PFSK-1 (cell line): ENCODE measurements around the gene OPCML.

Experiments
- POLR2AphosphoS5 ChIP-seq: IDR thresholded peaks from 2 replicates; pipeline ENCODE4 v1.6.1; 2012; ENCODE audit warnings: low read depth, mild to moderate bottlenecking, control low read depth, low read length, moderate library complexity
- TF ChIP-seq, protein P1 (sequence below), 2 experiments: IDR thresholded peaks; 2 replicates each; pipeline versions ENCODE4 v1.6.1 to v1.8.0; 2011 to 2012; ENCODE audit warnings: low read depth in 2 of 2, low read length in 2 of 2, control low read depth in 1 of 2, inconsistent platforms in 1 of 2, mild to moderate bottlenecking in 1 of 2, moderate library complexity in 1 of 2; ENCODE audit not compliant: insufficient read depth in 1 of 2

DNA sequence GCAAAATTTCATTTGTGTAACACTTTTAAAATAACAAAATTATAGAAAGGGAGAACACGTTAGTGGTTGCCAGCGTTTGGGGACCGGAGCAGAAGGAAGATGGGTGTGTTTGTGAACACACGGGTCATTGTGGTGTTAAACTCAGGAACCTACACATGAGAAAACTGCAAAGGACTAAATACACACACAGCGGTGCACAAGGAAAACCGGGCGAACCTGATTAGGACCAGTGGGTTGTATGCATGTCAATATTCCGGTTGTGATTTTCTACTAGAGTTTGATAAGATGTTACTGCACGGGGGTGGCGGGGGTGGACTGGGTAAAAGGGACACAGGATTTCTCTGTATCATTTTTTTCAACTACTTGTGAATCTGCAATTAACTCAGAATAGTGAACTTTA, 351.2 kb downstream of the OPCML start:
- no peak for TF ChIP-seq POLR2AphosphoS5
- TF ChIP-seq, protein P1, sequence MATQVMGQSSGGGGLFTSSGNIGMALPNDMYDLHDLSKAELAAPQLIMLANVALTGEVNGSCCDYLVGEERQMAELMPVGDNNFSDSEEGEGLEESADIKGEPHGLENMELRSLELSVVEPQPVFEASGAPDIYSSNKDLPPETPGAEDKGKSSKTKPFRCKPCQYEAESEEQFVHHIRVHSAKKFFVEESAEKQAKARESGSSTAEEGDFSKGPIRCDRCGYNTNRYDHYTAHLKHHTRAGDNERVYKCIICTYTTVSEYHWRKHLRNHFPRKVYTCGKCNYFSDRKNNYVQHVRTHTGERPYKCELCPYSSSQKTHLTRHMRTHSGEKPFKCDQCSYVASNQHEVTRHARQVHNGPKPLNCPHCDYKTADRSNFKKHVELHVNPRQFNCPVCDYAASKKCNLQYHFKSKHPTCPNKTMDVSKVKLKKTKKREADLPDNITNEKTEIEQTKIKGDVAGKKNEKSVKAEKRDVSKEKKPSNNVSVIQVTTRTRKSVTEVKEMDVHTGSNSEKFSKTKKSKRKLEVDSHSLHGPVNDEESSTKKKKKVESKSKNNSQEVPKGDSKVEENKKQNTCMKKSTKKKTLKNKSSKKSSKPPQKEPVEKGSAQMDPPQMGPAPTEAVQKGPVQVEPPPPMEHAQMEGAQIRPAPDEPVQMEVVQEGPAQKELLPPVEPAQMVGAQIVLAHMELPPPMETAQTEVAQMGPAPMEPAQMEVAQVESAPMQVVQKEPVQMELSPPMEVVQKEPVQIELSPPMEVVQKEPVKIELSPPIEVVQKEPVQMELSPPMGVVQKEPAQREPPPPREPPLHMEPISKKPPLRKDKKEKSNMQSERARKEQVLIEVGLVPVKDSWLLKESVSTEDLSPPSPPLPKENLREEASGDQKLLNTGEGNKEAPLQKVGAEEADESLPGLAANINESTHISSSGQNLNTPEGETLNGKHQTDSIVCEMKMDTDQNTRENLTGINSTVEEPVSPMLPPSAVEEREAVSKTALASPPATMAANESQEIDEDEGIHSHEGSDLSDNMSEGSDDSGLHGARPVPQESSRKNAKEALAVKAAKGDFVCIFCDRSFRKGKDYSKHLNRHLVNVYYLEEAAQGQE (IDR thresholded peaks at IDR 0.05; ENCODE audit: insufficient read depth in 1 of 2, low read depth in 2 of 2, low read length in 2 of 2) = no peak
